ENCODE results near the gene SORCS3. TPM values are rescaled to one million over a fixed set of nuclear protein-coding genes. Genes with fewer than 3 reads are reported as not detected.

The SORCS3 gene
- total RNA-seq, 1 experiment from 2014 or later, result 0.94 TPM

DNA sequence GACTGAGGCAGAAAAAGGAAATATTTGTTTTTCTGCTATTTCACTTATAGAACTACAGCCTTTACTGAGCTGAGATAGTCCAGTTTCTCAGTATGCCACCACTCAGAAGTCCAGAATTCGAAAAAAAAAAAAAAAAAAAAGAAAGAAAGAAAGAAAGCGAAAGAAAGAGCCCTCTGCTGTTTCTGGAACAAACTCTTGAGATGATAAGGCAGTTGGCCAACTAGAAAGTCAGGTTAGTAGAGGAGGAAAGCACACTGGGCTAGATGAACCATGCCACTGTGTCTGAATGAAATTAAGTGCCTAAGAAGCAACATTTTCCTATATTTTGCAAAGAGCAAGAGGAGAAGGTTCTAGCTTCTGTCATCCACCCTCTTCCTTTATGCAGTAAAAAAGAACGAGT, 403.8 kb downstream of the SORCS3 start (continued):
- TF ChIP-seq AFF4 (CRISPR knock-in tag; IDR thresholded peaks at IDR 0.05; ENCODE audit: borderline replicate concordance) (no peak), CBFB (CRISPR knock-in tag; IDR thresholded peaks at IDR 0.05; ENCODE audit: low read depth) (no peak), GTF2I (CRISPR knock-in tag; conservative IDR thresholded peaks at IDR 0.05) (no peak), E2F4 (CRISPR knock-in tag; IDR thresholded peaks at IDR 0.05; ENCODE audit: borderline replicate concordance, low read depth) (no peak), ZNF671 (CRISPR knock-in tag; IDR thresholded peaks at IDR 0.05) (no peak), ETV6 (CRISPR knock-in tag; IDR thresholded peaks at IDR 0.05) (no peak), HMGXB4 (CRISPR knock-in tag; IDR thresholded peaks at IDR 0.05) (no peak)
- TF ChIP-seq, protein P1, sequence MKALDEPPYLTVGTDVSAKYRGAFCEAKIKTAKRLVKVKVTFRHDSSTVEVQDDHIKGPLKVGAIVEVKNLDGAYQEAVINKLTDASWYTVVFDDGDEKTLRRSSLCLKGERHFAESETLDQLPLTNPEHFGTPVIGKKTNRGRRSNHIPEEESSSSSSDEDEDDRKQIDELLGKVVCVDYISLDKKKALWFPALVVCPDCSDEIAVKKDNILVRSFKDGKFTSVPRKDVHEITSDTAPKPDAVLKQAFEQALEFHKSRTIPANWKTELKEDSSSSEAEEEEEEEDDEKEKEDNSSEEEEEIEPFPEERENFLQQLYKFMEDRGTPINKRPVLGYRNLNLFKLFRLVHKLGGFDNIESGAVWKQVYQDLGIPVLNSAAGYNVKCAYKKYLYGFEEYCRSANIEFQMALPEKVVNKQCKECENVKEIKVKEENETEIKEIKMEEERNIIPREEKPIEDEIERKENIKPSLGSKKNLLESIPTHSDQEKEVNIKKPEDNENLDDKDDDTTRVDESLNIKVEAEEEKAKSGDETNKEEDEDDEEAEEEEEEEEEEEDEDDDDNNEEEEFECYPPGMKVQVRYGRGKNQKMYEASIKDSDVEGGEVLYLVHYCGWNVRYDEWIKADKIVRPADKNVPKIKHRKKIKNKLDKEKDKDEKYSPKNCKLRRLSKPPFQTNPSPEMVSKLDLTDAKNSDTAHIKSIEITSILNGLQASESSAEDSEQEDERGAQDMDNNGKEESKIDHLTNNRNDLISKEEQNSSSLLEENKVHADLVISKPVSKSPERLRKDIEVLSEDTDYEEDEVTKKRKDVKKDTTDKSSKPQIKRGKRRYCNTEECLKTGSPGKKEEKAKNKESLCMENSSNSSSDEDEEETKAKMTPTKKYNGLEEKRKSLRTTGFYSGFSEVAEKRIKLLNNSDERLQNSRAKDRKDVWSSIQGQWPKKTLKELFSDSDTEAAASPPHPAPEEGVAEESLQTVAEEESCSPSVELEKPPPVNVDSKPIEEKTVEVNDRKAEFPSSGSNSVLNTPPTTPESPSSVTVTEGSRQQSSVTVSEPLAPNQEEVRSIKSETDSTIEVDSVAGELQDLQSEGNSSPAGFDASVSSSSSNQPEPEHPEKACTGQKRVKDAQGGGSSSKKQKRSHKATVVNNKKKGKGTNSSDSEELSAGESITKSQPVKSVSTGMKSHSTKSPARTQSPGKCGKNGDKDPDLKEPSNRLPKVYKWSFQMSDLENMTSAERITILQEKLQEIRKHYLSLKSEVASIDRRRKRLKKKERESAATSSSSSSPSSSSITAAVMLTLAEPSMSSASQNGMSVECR (CRISPR knock-in tag; IDR thresholded peaks at IDR 0.05; ENCODE audit: borderline replicate concordance), result no peak
- TF ChIP-seq, protein P2, sequence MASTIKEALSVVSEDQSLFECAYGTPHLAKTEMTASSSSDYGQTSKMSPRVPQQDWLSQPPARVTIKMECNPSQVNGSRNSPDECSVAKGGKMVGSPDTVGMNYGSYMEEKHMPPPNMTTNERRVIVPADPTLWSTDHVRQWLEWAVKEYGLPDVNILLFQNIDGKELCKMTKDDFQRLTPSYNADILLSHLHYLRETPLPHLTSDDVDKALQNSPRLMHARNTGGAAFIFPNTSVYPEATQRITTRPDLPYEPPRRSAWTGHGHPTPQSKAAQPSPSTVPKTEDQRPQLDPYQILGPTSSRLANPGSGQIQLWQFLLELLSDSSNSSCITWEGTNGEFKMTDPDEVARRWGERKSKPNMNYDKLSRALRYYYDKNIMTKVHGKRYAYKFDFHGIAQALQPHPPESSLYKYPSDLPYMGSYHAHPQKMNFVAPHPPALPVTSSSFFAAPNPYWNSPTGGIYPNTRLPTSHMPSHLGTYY (CRISPR knock-in tag; IDR thresholded peaks at IDR 0.05), result no peak

- Mint-ChIP-seq H3K27ac (no peak overlapping the region), H3K4me1 (no peaks in the 10 kb centered on the region), H3K4me3 (no peak overlapping the region), H3K36me3 (peaks cover 5% of the 10 kb centered on the region), H3K27me3 (ENCODE audit: low read depth) (no peaks in the 10 kb centered on the region), H3K9me3 (peaks cover 17% of the 10 kb centered on the region)
- ATAC-seq, result no peak
- DNase-seq (ENCODE audit: low spot score), result no peak
- POLR2A ChIA-PET, result no interaction called here
- CTCF ChIA-PET, result no interaction called here
- no peak for TF ChIP-seq E2F4 (CRISPR knock-in tag; IDR thresholded peaks at IDR 0.05; ENCODE audit: borderline replicate concordance, low read depth)
- TF ChIP-seq OVOL2 (CRISPR knock-in tag; IDR thresholded peaks at IDR 0.05; ENCODE audit: borderline replicate concordance), result no peak
- TF ChIP-seq IRF1 (CRISPR knock-in tag; IDR thresholded peaks at IDR 0.05), result no peak
- no peak for TF ChIP-seq ATF3 (CRISPR knock-in tag; conservative IDR thresholded peaks at IDR 0.05)
- TF ChIP-seq, protein P3, sequence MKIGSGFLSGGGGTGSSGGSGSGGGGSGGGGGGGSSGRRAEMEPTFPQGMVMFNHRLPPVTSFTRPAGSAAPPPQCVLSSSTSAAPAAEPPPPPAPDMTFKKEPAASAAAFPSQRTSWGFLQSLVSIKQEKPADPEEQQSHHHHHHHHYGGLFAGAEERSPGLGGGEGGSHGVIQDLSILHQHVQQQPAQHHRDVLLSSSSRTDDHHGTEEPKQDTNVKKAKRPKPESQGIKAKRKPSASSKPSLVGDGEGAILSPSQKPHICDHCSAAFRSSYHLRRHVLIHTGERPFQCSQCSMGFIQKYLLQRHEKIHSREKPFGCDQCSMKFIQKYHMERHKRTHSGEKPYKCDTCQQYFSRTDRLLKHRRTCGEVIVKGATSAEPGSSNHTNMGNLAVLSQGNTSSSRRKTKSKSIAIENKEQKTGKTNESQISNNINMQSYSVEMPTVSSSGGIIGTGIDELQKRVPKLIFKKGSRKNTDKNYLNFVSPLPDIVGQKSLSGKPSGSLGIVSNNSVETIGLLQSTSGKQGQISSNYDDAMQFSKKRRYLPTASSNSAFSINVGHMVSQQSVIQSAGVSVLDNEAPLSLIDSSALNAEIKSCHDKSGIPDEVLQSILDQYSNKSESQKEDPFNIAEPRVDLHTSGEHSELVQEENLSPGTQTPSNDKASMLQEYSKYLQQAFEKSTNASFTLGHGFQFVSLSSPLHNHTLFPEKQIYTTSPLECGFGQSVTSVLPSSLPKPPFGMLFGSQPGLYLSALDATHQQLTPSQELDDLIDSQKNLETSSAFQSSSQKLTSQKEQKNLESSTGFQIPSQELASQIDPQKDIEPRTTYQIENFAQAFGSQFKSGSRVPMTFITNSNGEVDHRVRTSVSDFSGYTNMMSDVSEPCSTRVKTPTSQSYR (CRISPR knock-in tag; IDR thresholded peaks at IDR 0.05), result no peak
- no peak for TF ChIP-seq TCF7 (CRISPR knock-in tag; IDR thresholded peaks at IDR 0.05; ENCODE audit: low read depth)
Observed at GRCh38 chr10:105056413-105056812, 415.3 kb downstream of the SORCS3 start.

Measured in WTC11 (cell line).